Middle frontal gyrus (tissue), 1 donor: Measurements from ENCODE around the gene TERT.

Experiments used
- DNase-seq: peaks from one replicate; pipeline ENCODE4 v3.0.0-alpha.2; 2015; ENCODE audit warnings: low spot score; ENCODE audit errors: extremely low spot score

Gene TERT

GRCh38 chr5:1319436-1320256 lies 24.8 kb upstream of the TERT start:
- no peak for DNase-seq

- DNase-seq = no peak
These were observed 23.9 kb upstream of the TERT start for GRCh38 chr5:1318659-1319251.

- no peak for DNase-seq
These were observed 23.2 kb upstream of the TERT start for GRCh38 chr5:1317921-1318565.

- DNase-seq = no peak
These were observed 21.9 kb upstream of the TERT start for GRCh38 chr5:1316588-1317340.

- no peak for DNase-seq
These were observed 21.1 kb upstream of the TERT start for GRCh38 chr5:1315709-1316587.

- no peak for DNase-seq
These were observed 20.3 kb upstream of the TERT start for GRCh38 chr5:1315018-1315708.

GRCh38 chr5:1314564-1314982 lies 19.7 kb upstream of the TERT start:
- DNase-seq = no peak

- DNase-seq = no peak
These were observed 18.3 kb upstream of the TERT start for GRCh38 chr5:1312993-1313833.

- DNase-seq = no peak
These were observed 17.3 kb upstream of the TERT start for GRCh38 chr5:1312206-1312605.

GRCh38 chr5:1311439-1312055 lies 16.7 kb upstream of the TERT start:
- DNase-seq = no peak

- no peak for DNase-seq
These were observed 15.2 kb upstream of the TERT start for GRCh38 chr5:1310118-1310517.

- no peak for DNase-seq
These were observed 9.2 kb upstream of the TERT start for GRCh38 chr5:1304033-1304432.

- DNase-seq = no peak
These were observed 7.4 kb upstream of the TERT start for GRCh38 chr5:1302258-1302657.

- no peak for DNase-seq
These were observed 5.8 kb upstream of the TERT start for GRCh38 chr5:1300581-1301083.

GRCh38 chr5:1299961-1300360 lies 5.1 kb upstream of the TERT start:
- DNase-seq = no peak

GRCh38 chr5:1299511-1299850 lies 4.6 kb upstream of the TERT start:
- no peak for DNase-seq

GRCh38 chr5:1298723-1299510 lies 4.0 kb upstream of the TERT start:
- no peak for DNase-seq

- DNase-seq = no peak
These were observed 3.2 kb upstream of the TERT start for GRCh38 chr5:1298067-1298551.
